ENCODE data around the gene PCBP3. TPM values are rescaled to one million over a fixed set of nuclear protein-coding genes. Genes with fewer than 3 reads are reported as not detected.

PCBP3 gene
- total and polyA plus RNA-seq, 2 of the 13 experiments (the other 11 are each of a cell fraction or from before 2014, with no cell fraction given) = not detected

DNA sequence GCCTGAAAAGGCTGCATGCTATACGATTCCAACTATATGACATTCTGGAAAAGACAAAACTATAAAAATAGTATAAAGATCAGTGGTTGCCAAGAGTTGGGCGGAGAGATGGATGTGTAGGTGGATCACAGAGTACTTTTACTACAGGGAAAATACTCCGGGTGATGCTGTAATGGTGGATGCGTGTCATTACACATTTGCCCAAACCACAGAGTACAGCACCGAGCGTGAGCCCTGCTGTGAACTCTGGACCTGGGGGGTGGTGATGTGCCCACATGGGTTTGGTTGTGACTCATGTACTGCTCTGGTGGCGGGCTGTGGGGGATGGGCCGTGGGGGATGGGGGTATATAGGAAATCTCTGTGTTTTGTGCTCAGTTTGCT is 175.4 kb downstream of the PCBP3 start (continued):
- TF ChIP-seq DMTF1 (CRISPR knock-in tag; IDR thresholded peaks at IDR 0.05) = no peak
- no peak for TF ChIP-seq RAD51 (IDR thresholded peaks at IDR 0.05; ENCODE audit: borderline replicate concordance)
- no peak for TF ChIP-seq AGO1 (IDR thresholded peaks at IDR 0.05; ENCODE audit: low read depth, low read length, poor library complexity, severe bottlenecking)
- no peak for TF ChIP-seq HNF1B (CRISPR knock-in tag; IDR thresholded peaks at IDR 0.05)
- peak; percentile 70; the same call in 1 of the 2 replicates for TF ChIP-seq HNF4G (IDR thresholded peaks at IDR 0.05; ENCODE audit: borderline replicate concordance, low read depth, low read length)
- no peak for TF ChIP-seq HNF4G (CRISPR knock-in tag; IDR thresholded peaks at IDR 0.05; ENCODE audit: borderline replicate concordance, low read depth)
- TF ChIP-seq ZNF510 (CRISPR knock-in tag; IDR thresholded peaks at IDR 0.05; ENCODE audit: low read depth) = no peak
- TF ChIP-seq KDM5A (IDR thresholded peaks at IDR 0.05; ENCODE audit: borderline replicate concordance, low read length) = no peak
- TF ChIP-seq MXD1 (CRISPR knock-in tag; IDR thresholded peaks at IDR 0.05) = no peak
- no peak for TF ChIP-seq ZNF891 (CRISPR knock-in tag; IDR thresholded peaks at IDR 0.05)
- TF ChIP-seq ZNF546 (CRISPR knock-in tag; conservative IDR thresholded peaks at IDR 0.05) = no peak
- TF ChIP-seq, protein P1, sequence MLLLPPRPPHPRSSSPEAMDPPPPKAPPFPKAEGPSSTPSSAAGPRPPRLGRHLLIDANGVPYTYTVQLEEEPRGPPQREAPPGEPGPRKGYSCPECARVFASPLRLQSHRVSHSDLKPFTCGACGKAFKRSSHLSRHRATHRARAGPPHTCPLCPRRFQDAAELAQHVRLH (CRISPR knock-in tag; IDR thresholded peaks at IDR 0.05; ENCODE audit: borderline replicate concordance, low read depth) = no peak
- no peak for TF ChIP-seq GLMP (CRISPR knock-in tag; IDR thresholded peaks at IDR 0.05; ENCODE audit: borderline replicate concordance)
- no peak for TF ChIP-seq ZNF781 (CRISPR knock-in tag; IDR thresholded peaks at IDR 0.05; ENCODE audit: borderline replicate concordance, not compliant biosample characterization)
- TF ChIP-seq PAXIP1 (CRISPR knock-in tag; conservative IDR thresholded peaks at IDR 0.05) = peak; percentile 50
- no peak for TF ChIP-seq REPIN1 (CRISPR knock-in tag; IDR thresholded peaks at IDR 0.05; ENCODE audit: borderline replicate concordance, low read depth)
- peak; percentile 99 for TF ChIP-seq PRPF4 (IDR thresholded peaks at IDR 0.05; ENCODE audit: low read depth, low read length, poor library complexity, severe bottlenecking)

Data from HepG2 (cell line).